ENCODE data around the gene DDX10. TPM values are rescaled to one million over a fixed set of nuclear protein-coding genes. Genes with fewer than 3 reads are reported as not detected.

The DDX10 gene
- total RNA-seq, 1 donor from 2014 or later: 38.5 TPM

DNA sequence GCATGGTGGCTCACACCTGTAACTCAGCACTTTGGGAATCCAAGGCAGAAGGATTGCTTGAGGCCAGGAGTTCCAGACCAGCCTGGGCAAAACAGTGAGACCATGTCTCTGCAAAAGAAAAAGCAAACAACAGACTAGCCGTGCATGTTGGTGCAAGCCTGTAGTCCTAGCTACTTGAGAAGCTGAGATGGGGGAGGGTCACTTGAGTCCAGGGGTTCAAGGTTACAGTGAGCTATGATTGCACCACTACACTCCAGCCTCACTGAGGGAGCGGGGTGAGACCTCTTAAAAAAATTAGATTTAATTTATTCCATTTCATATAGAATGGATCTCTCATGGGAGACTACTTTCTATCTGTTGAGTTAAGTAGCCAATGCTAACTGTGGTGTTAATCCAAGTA is 50.4 kb downstream of the DDX10 start:
- H3K27me3 Mint-ChIP-seq (ENCODE audit: low read depth): no peaks in the 10 kb centered on the region
- no peak overlapping the region for H3K27ac Mint-ChIP-seq
- TF ChIP-seq, protein P1, sequence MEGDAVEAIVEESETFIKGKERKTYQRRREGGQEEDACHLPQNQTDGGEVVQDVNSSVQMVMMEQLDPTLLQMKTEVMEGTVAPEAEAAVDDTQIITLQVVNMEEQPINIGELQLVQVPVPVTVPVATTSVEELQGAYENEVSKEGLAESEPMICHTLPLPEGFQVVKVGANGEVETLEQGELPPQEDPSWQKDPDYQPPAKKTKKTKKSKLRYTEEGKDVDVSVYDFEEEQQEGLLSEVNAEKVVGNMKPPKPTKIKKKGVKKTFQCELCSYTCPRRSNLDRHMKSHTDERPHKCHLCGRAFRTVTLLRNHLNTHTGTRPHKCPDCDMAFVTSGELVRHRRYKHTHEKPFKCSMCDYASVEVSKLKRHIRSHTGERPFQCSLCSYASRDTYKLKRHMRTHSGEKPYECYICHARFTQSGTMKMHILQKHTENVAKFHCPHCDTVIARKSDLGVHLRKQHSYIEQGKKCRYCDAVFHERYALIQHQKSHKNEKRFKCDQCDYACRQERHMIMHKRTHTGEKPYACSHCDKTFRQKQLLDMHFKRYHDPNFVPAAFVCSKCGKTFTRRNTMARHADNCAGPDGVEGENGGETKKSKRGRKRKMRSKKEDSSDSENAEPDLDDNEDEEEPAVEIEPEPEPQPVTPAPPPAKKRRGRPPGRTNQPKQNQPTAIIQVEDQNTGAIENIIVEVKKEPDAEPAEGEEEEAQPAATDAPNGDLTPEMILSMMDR (IDR thresholded peaks at IDR 0.05; ENCODE audit: unreplicated experiment): no peak
- H3K4me3 Mint-ChIP-seq: no peak overlapping the region
- peaks cover 60% of the 10 kb centered on the region for H3K36me3 Mint-ChIP-seq
- peaks cover 4% of the 10 kb centered on the region for H3K4me1 Mint-ChIP-seq
- peaks cover 32% of the 10 kb centered on the region for H3K9me3 Mint-ChIP-seq
- no peak for DNase-seq (ENCODE audit: low spot score in 2 of 2, unreplicated experiment in 2 of 2)

DNA sequence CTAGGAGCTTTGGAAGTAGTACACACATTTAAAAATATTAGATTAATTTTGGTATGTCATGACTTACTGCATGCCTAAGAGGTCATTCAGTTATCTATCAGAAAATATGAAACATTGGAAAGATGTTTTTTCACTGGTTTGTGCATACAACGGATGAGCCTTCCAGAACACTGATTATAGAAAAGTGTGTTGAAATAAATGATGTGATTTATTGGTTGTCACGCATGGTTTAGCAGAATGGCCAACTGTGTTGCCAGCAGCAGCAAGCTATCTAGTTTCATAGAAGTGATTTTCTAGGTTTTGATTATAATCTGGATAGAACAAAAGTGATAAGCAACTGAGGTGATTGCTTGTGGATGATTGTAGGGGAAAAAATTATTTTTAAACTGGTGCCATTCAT is 53.6 kb downstream of the DDX10 start:
- DNase-seq (ENCODE audit: low spot score in 2 of 2, unreplicated experiment in 2 of 2): no peak
- peak overlapping the region; percentile 15 for H3K27ac Mint-ChIP-seq
- H3K36me3 Mint-ChIP-seq: peaks cover 49% of the 10 kb centered on the region
- TF ChIP-seq, protein P1 (IDR thresholded peaks at IDR 0.05; ENCODE audit: unreplicated experiment): no peak
- H3K9me3 Mint-ChIP-seq: peaks cover 14% of the 10 kb centered on the region
- no peaks in the 10 kb centered on the region for H3K27me3 Mint-ChIP-seq (ENCODE audit: low read depth)
- peaks cover 4% of the 10 kb centered on the region for H3K4me1 Mint-ChIP-seq
- H3K4me3 Mint-ChIP-seq: no peak overlapping the region

DNA sequence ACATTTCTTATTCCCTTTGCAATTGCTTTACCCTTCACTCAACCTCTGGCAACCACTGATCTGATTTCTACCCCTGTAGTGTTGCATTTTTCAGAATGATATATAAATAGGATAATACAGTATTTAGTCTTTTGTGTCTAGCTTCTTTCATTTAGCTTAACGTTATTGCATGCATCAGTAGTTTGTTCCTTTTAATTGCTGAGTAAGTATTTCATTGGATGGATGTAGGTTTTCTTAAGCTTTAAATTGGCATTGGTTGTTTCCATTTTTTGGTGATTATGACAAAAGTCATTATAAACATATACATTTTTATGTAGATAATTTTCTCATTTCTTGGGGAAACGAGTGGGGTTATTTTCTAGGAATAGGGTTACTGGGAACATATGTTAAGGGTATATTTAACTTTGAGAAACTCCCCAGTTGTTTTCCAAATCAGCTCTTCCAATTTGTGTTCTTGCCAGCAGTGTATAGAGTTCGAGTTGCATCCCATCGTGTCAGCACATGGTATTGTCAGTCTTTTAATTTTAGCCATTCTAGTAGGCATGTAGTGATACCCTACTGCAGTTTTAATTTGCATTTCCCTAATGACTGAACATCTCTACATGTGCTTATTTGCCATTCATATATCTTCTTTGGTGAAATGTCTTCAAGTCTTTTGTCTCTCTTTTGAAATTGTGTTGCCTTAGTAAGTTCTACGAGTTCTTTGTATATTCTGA is 60.3 kb downstream of the DDX10 start:
- no peaks in the 10 kb centered on the region for H3K27me3 Mint-ChIP-seq (ENCODE audit: low read depth)
- TF ChIP-seq, protein P1 (IDR thresholded peaks at IDR 0.05; ENCODE audit: unreplicated experiment): no peak
- H3K36me3 Mint-ChIP-seq: peaks cover 36% of the 10 kb centered on the region
- DNase-seq (ENCODE audit: low spot score in 2 of 2, unreplicated experiment in 2 of 2): no peak
- H3K4me1 Mint-ChIP-seq: peaks cover 5% of the 10 kb centered on the region
- H3K27ac Mint-ChIP-seq: no peak overlapping the region
- peaks cover 14% of the 10 kb centered on the region for H3K9me3 Mint-ChIP-seq
- no peak overlapping the region for H3K4me3 Mint-ChIP-seq

DNA sequence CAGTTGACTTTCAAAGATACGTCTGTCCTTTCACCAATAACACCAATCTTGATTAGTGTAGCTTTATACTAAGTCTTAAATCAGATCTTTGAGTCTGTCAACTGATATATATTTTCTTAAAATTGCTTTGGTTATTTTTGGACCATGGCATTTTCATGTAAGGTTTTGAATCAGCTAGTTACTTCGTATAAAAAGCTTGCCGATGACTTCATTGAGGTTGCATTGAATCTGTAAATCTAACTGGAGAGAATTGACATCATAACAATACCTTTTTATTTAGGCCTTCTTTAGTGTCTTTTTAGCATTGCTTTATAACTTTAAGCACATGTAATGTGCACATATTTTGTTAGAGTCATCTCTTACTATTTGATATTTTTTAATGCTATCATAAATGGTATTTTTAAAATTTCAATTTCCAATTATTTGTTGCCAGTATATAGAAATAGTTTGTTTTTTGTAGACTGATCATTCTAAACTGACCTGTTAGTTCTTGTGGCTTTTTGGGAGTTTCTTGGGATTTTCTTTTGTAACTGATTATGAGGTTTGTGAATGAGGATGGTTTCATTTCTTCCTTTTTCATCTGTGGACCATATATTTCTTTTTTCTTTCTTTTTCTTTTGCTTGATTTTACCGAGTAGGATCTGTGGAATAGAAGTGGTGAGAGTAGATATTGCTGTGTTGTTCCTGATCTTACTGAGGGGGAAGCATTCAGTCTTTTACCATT is 61.4 kb downstream of the DDX10 start:
- Mint-ChIP-seq H3K9me3 (peaks cover 14% of the 10 kb centered on the region), H3K4me1 (peaks cover 5% of the 10 kb centered on the region), H3K4me3 (no peak overlapping the region), H3K36me3 (peaks cover 34% of the 10 kb centered on the region), H3K27ac (no peak overlapping the region), H3K27me3 (ENCODE audit: low read depth) (no peaks in the 10 kb centered on the region)
- DNase-seq (ENCODE audit: low spot score in 2 of 2, unreplicated experiment in 2 of 2): no peak
- TF ChIP-seq, protein P1 (IDR thresholded peaks at IDR 0.05; ENCODE audit: unreplicated experiment): no peak

DNA sequence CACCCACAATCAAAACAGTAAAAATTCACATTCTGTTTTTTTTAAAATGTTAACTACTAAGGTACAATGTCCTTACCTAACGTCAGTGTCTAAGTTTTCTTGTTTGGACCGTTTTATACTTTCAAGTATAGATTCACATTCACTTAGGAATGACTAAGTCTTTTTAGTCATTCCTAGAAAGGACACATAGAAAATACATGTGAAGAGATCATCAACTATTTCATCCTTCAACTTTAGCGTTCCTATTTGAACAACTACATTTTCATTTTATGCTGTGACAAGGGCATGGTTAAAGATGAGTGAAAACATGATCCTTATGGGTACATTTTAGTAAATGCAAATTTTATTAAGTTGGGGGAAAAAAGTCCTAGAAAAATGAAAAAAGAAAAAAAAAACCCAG is 62.8 kb downstream of the DDX10 start:
- no peak overlapping the region for H3K4me3 Mint-ChIP-seq
- TF ChIP-seq, protein P1 (IDR thresholded peaks at IDR 0.05; ENCODE audit: unreplicated experiment): no peak
- DNase-seq (ENCODE audit: low spot score in 2 of 2, unreplicated experiment in 2 of 2): no peak
- no peak overlapping the region for H3K27ac Mint-ChIP-seq
- no peaks in the 10 kb centered on the region for H3K27me3 Mint-ChIP-seq (ENCODE audit: low read depth)
- peaks cover 36% of the 10 kb centered on the region for H3K36me3 Mint-ChIP-seq
- H3K4me1 Mint-ChIP-seq: peaks cover 5% of the 10 kb centered on the region
- H3K9me3 Mint-ChIP-seq: peaks cover 14% of the 10 kb centered on the region
